Measurements from ENCODE around the gene MAT2A.
"Not testable (repeated sequence)": the region's sequence is repeated elsewhere in the genome, so short reads cannot be mapped to it uniquely, and the experiment has no call there.

Gene MAT2A

DNA sequence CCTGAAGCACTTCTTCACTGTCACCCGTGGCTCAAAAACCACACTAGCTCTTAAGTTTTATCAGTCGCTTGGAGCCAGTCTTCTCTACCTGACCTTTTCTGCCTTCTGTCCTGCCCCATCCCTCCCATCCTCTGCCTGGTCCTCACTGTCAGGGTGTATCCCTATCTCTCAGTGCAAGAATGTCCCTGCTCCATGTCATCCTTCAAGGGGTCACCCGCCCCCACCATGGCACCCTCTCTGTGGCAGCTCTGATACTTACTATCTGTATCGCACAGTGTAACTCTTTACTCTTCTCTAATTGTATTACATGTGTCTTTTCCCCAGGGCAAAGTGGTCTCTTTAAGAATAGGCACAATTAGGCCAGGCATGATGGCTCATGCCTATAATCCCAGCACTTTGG is 49.7 kb downstream of the MAT2A start:
- H3K36me3 ChIP-seq (ENCODE audit: control insufficient read depth, insufficient read depth, low read length) = no peaks in the 10 kb centered on the region
- WGBS, 2 experiments = 90% methylated on average over 4 of the region's 4 CpGs
- H3K4me1 ChIP-seq (ENCODE audit: control insufficient read depth, insufficient read depth, low read length) = no peaks in the 10 kb centered on the region
- H3K27me3 ChIP-seq (ENCODE audit: control insufficient read depth, insufficient read depth, low read length, poor library complexity, severe bottlenecking) = peaks cover 27% of the 10 kb centered on the region
- H3K9me3 ChIP-seq (ENCODE audit: control insufficient read depth, low read length) = no peaks in the 10 kb centered on the region
- H3K4me3 ChIP-seq (ENCODE audit: insufficient read depth, low read depth, low read length) = no peak overlapping the region
- H3K27ac ChIP-seq (ENCODE audit: insufficient read depth, low read depth, low read length, poor library complexity, severe bottlenecking) = no peak overlapping the region

GRCh38 chr2:85589181-85589580 is 50.2 kb downstream of the MAT2A start:
- H3K9me3 ChIP-seq (ENCODE audit: control insufficient read depth, low read length) = no peaks in the 10 kb centered on the region
- H3K27me3 ChIP-seq (ENCODE audit: control insufficient read depth, insufficient read depth, low read length, poor library complexity, severe bottlenecking) = peaks cover 21% of the 10 kb centered on the region
- H3K36me3 ChIP-seq (ENCODE audit: control insufficient read depth, insufficient read depth, low read length) = no peaks in the 10 kb centered on the region
- peaks cover under 1% of the 10 kb centered on the region for H3K4me1 ChIP-seq (ENCODE audit: control insufficient read depth, insufficient read depth, low read length)
- no peak overlapping the region for H3K4me3 ChIP-seq (ENCODE audit: insufficient read depth, low read depth, low read length)
- 93 to 97% methylated on average over 4 of the region's 4 CpGs for WGBS, 2 experiments
- no peak overlapping the region for H3K27ac ChIP-seq (ENCODE audit: insufficient read depth, low read depth, low read length, poor library complexity, severe bottlenecking)

- Histone ChIP-seq H3K4me3 (ENCODE audit: insufficient read depth, low read depth, low read length) (no peak overlapping the region), H3K4me1 (ENCODE audit: control insufficient read depth, insufficient read depth, low read length) (peaks cover 6% of the 10 kb centered on the region), H3K36me3 (ENCODE audit: control insufficient read depth, insufficient read depth, low read length) (no peaks in the 10 kb centered on the region), H3K27ac (ENCODE audit: insufficient read depth, low read depth, low read length, poor library complexity, severe bottlenecking) (no peak overlapping the region), H3K9me3 (ENCODE audit: control insufficient read depth, low read length) (no peaks in the 10 kb centered on the region), H3K27me3 (ENCODE audit: control insufficient read depth, insufficient read depth, low read length, poor library complexity, severe bottlenecking) (peaks cover 11% of the 10 kb centered on the region)
- 67 to 73% methylated on average over 7 of the region's 7 CpGs for WGBS, 2 experiments
Measured at GRCh38 chr2:85589982-85590791, 51.2 kb downstream of the MAT2A start.

GRCh38 chr2:85590950-85591349 is 52.0 kb downstream of the MAT2A start:
- Histone ChIP-seq H3K9me3 (ENCODE audit: control insufficient read depth, low read length) (no peaks in the 10 kb centered on the region), H3K27me3 (ENCODE audit: control insufficient read depth, insufficient read depth, low read length, poor library complexity, severe bottlenecking) (peaks cover 4% of the 10 kb centered on the region), H3K36me3 (ENCODE audit: control insufficient read depth, insufficient read depth, low read length) (no peaks in the 10 kb centered on the region), H3K4me1 (ENCODE audit: control insufficient read depth, insufficient read depth, low read length) (peaks cover 6% of the 10 kb centered on the region), H3K4me3 (ENCODE audit: insufficient read depth, low read depth, low read length) (no peak overlapping the region), H3K27ac (ENCODE audit: insufficient read depth, low read depth, low read length, poor library complexity, severe bottlenecking) (no peak overlapping the region)
- 91 to 93% methylated on average over 2 of the region's 2 CpGs for WGBS, 2 experiments

GRCh38 chr2:85591563-85591962 is 52.6 kb downstream of the MAT2A start:
- 88 to 89% methylated on average over 12 of the region's 12 CpGs for WGBS, 2 experiments
- H3K36me3 ChIP-seq (ENCODE audit: control insufficient read depth, insufficient read depth, low read length) = no peaks in the 10 kb centered on the region
- H3K9me3 ChIP-seq (ENCODE audit: control insufficient read depth, low read length) = no peaks in the 10 kb centered on the region
- no peak overlapping the region for H3K4me3 ChIP-seq (ENCODE audit: insufficient read depth, low read depth, low read length)
- peaks cover 10% of the 10 kb centered on the region for H3K4me1 ChIP-seq (ENCODE audit: control insufficient read depth, insufficient read depth, low read length)
- H3K27me3 ChIP-seq (ENCODE audit: control insufficient read depth, insufficient read depth, low read length, poor library complexity, severe bottlenecking) = peaks cover 4% of the 10 kb centered on the region
- no peak overlapping the region for H3K27ac ChIP-seq (ENCODE audit: insufficient read depth, low read depth, low read length, poor library complexity, severe bottlenecking)

GRCh38 chr2:85592299-85592698 is 53.3 kb downstream of the MAT2A start:
- not testable (repeated sequence) for H3K4me3 ChIP-seq (ENCODE audit: insufficient read depth, low read depth, low read length); H3K27ac ChIP-seq (ENCODE audit: insufficient read depth, low read depth, low read length, poor library complexity, severe bottlenecking); H3K9me3 ChIP-seq (ENCODE audit: control insufficient read depth, low read length); H3K36me3 ChIP-seq (ENCODE audit: control insufficient read depth, insufficient read depth, low read length); H3K27me3 ChIP-seq (ENCODE audit: control insufficient read depth, insufficient read depth, low read length, poor library complexity, severe bottlenecking)
- H3K4me1 ChIP-seq (ENCODE audit: control insufficient read depth, insufficient read depth, low read length) = peaks cover 12% of the 10 kb centered on the region
- WGBS, 2 experiments = 91 to 93% methylated on average over 9 of the region's 9 CpGs

DNA sequence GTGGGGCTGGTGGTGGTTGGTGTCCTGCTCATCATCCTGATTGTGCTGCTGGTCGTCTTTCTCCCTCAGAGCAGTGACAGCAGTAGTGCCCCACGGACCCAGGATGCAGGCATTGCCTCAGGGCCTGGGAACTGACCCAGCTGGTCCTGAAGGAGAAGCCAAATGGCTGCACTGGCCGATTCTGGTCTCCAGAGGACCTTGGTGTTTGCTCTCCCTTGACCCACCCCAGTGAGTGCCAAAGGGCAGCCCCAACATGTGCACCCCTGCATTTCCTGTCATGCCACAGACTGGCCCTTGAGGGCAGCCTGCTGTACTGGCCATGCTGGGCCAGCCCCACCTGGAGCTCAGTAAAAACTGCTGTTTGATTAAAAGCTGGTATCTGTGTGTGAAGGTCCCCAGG is 54.1 kb downstream of the MAT2A start:
- no peak overlapping the region for H3K4me3 ChIP-seq (ENCODE audit: insufficient read depth, low read depth, low read length)
- WGBS, 2 experiments = 71 to 73% methylated on average over 3 of the region's 3 CpGs
- peaks cover 7% of the 10 kb centered on the region for H3K36me3 ChIP-seq (ENCODE audit: control insufficient read depth, insufficient read depth, low read length)
- no peak overlapping the region for H3K27ac ChIP-seq (ENCODE audit: insufficient read depth, low read depth, low read length, poor library complexity, severe bottlenecking)
- H3K27me3 ChIP-seq (ENCODE audit: control insufficient read depth, insufficient read depth, low read length, poor library complexity, severe bottlenecking) = peaks cover 4% of the 10 kb centered on the region
- H3K4me1 ChIP-seq (ENCODE audit: control insufficient read depth, insufficient read depth, low read length) = peaks cover 12% of the 10 kb centered on the region
- no peaks in the 10 kb centered on the region for H3K9me3 ChIP-seq (ENCODE audit: control insufficient read depth, low read length)

All from ectodermal cell (in vitro differentiated cells).